Adrenal gland (tissue), 12 donors: ENCODE data around the gene MUC7. TPM values are rescaled to one million over a fixed set of nuclear protein-coding genes. Genes with fewer than 3 reads are reported as not detected.
"Not testable (repeated sequence)": the region's sequence is repeated elsewhere in the genome, so short reads cannot be mapped to it uniquely, and the experiment has no call there.

Experiments used
- DNase-seq, 7 donors: peaks; one replicate each; pipeline ENCODE4 v3.0.0-alpha.2; 2019 to 2020
- H3K27ac ChIP-seq, 5 donors: fragments of 200-600 bp; sonication (generic) in 4 of 5; 1 replicate in 3 of 5; 2 replicates in 2 of 5; pipeline versions ENCODE4 v1.5.1 to v1.8.0; 2016 to 2020; ENCODE audit warnings: mild to moderate bottlenecking in 1 of 5
- H3K27me3 ChIP-seq: fragments of 200-600 bp; 2 replicates; pipeline ENCODE4 v1.8.0; 2021
- H3K36me3 ChIP-seq, 2 donors: fragments of 200-600 bp; replicated peaks in 1 of 2; 1 replicate in 1 of 2; 2 replicates in 1 of 2; pipeline versions ENCODE4 v1.5.1 to v1.8.0; 2018 to 2022
- H3K4me1 ChIP-seq, 2 donors: fragments of 200-600 bp; replicated peaks in 1 of 2; 1 replicate in 1 of 2; 2 replicates in 1 of 2; pipeline versions ENCODE4 v1.5.1 to v1.8.0; 2018 to 2021
- H3K4me3 ChIP-seq, 4 donors: fragments of 200-600 bp; sonication (generic) in 3 of 4; one replicate each; pipeline ENCODE4 v1.5.1; 2016 to 2018
- H3K9me3 ChIP-seq, 3 donors: fragments of 200-600 bp; sonication (generic) in 1 of 3; replicated peaks in 1 of 3; 1 replicate in 2 of 3; 2 replicates in 1 of 3; pipeline versions ENCODE4 v1.5.1 to v1.8.0; 2016 to 2021
- CTCF ChIP-seq, 6 experiments: fragments of 450-650 bp in 4 of 6; fragments of 200-600 bp in 2 of 6; sonication (generic) in 1 of 6; IDR thresholded peaks; 1 replicate in 5 of 6; 2 replicates in 1 of 6; pipeline versions ENCODE4 v1.5.1 to v1.8.0; 2016 to 2021; ENCODE audit warnings: antibody characterized with exemption in 6 of 6, mild to moderate bottlenecking in 2 of 6, moderate library complexity in 1 of 6
- POLR2A ChIP-seq, 2 donors: fragments of 450-650 bp; IDR thresholded peaks; one replicate each; pipeline ENCODE4 v1.6.1; 2017; ENCODE audit warnings: antibody characterized with exemption in 2 of 2, mild to moderate bottlenecking in 2 of 2, moderate library complexity in 1 of 2
- WGBS, 4 donors: extraction: QIAGEN DNeasy Blood & Tissue Kit in 2 of 4; methylation state at CpG; one replicate each; pipeline versions ENCODE4 v1.1.5 to v1.1.7; 2013 to 2017; 5-methylcytosine and 5-hydroxymethylcytosine counted together
- intact Hi-C, 2 donors: fragments of 100-400 bp; cut with DNase I; formaldehyde crosslinking; loops; one replicate each; pipeline versions ENCODE4 v1.14.1 to v1.15.0; 2022 to 2023
- polyA plus RNA-seq, 3 donors: library from polyadenylated mRNA; stranded (reverse); fragments of 200-250 nt in 2 of 3; fragments of 350-450 nt in 1 of 3; fragmentation: Illumina TruSeq in 1 of 3; extraction: RNeasy Lipid Tissue Mini Kit (QIAGEN cat#74804) in 1 of 3; gene quantifications; one replicate each; pipeline ENCODE4 v1.2.3, GENCODE V29; 2013 to 2014
- total RNA-seq, 9 donors: library from RNA; depleted of rRNA in 4 of 9; stranded (reverse); fragments of >200 nt in 4 of 9; fragments of 120-200 nt in 1 of 9; fragmentation: NEBNext Ultra II Directional in 1 of 9; extraction: Animal tissue kit (Norgen Biotek cat#: 25700) in 1 of 9; gene quantifications; one replicate each; pipeline versions ENCODE4 v1.1.0 to v1.2.4, GENCODE V29; 2013 to 2023
- donor health status: healthy with polysubstance abuse.
- donor health status: Bipolar disorder and iron deficiency.
- donor health status: DM: yes; HTN: yes; CAD: no.
- donor health status: DM: no; HTN: no; CAD: no.
- donor health status: DM: no; HTN: no; CAD: no.
- donor health status: DM: yes; HTN: yes; CAD: no.

MUC7 gene
- total and polyA plus RNA-seq, 12 donors, result not detected

GRCh38 chr4:70463335-70463734 lies 8.7 kb upstream of the MUC7 start:
- WGBS, 4 donors, result 37 to 64% (median 40%) methylated on average over 2 of the region's 2 CpGs
- TF ChIP-seq CTCF (IDR thresholded peaks at IDR 0.05) (no peak), POLR2A (IDR thresholded peaks at IDR 0.05) (no peak)
- DNase-seq, result no peak
- no peaks in the 10 kb centered on the region for H3K4me1 ChIP-seq
- no peak overlapping the region for H3K27ac ChIP-seq
- no peaks in the 10 kb centered on the region for H3K27me3 ChIP-seq
- intact Hi-C loops, result no loop called here
- no peaks in the 10 kb centered on the region for H3K9me3 ChIP-seq
- no peak overlapping the region for H3K4me3 ChIP-seq
- H3K36me3 ChIP-seq, result no peaks in the 10 kb centered on the region

DNA sequence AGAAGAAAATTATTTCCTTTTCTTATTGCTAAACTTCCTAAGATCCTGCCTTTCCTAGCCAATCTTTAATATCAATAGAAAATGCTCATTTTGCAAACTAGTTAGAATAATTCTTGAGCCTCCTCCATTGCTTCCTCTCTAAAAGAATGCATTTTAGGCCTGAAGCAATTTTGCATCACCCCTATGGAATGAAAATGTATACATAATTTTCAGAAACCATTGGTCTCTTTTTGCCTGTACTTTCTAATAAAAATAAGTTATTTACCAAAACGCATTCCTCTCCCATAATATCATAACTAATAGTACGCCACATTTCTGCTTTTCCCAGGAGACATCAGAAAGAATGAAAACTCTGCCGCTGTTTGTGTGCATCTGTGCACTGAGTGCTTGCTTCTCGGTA lies 1.7 kb downstream of the MUC7 start:
- no peak for DNase-seq
- H3K4me1 ChIP-seq, result no peaks in the 10 kb centered on the region
- TF ChIP-seq CTCF (IDR thresholded peaks at IDR 0.05) (no peak), POLR2A (IDR thresholded peaks at IDR 0.05) (no peak)
- intact Hi-C loops, result no loop called here
- no peaks in the 10 kb centered on the region for H3K27me3 ChIP-seq
- 79 to 88% (median 86%) methylated on average over 4 of the region's 4 CpGs for WGBS, 4 donors
- no peak overlapping the region for H3K27ac ChIP-seq
- H3K9me3 ChIP-seq, result no peaks in the 10 kb centered on the region
- H3K36me3 ChIP-seq, result no peaks in the 10 kb centered on the region
- H3K4me3 ChIP-seq, result no peak overlapping the region

DNA sequence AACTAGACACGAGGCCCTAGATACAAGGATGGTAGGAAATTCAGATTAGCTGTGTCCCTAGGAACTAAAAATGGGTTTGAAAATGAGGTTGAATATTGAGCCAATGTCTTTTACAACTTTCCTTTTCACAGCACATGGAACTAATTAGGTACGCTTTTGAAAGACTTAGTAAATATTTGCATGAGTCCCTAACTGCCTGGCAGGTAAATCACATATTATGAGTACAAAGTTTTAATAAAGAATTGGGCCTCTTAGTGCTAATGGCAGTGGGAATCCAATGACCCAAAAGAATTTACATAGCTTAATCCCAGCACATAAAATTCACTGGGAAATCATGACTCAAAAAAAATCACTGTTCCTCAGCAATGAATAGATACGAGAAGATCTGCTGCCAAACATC lies 16.8 kb downstream of the MUC7 start:
- WGBS, 4 donors, result 70 to 75% (median 73%) methylated on average over 3 of the region's 3 CpGs
- intact Hi-C loops, result no loop called here
- Histone ChIP-seq H3K9me3 (no peaks in the 10 kb centered on the region), H3K4me1 (no peaks in the 10 kb centered on the region), H3K27ac (no peak overlapping the region), H3K27me3 (no peaks in the 10 kb centered on the region), H3K36me3 (no peaks in the 10 kb centered on the region), H3K4me3 (no peak overlapping the region)
- no peak for DNase-seq
- TF ChIP-seq CTCF (IDR thresholded peaks at IDR 0.05), result no peak
- no peak for TF ChIP-seq POLR2A (IDR thresholded peaks at IDR 0.05)

- intact Hi-C loops, result no loop called here
- Histone ChIP-seq H3K27me3 (no peaks in the 10 kb centered on the region), H3K36me3 (no peaks in the 10 kb centered on the region), H3K4me1 (no peaks in the 10 kb centered on the region), H3K27ac (no peak overlapping the region), H3K9me3 (no peaks in the 10 kb centered on the region), H3K4me3 (no peak overlapping the region)
- TF ChIP-seq CTCF (IDR thresholded peaks at IDR 0.05) (no peak), POLR2A (IDR thresholded peaks at IDR 0.05) (no peak)
- whole genome bisulfite sequencing, 4 donors, result 57 to 80% (median 75%) methylated on average over 6 of the region's 6 CpGs
- no peak for DNase-seq
Observed at GRCh38 chr4:70496231-70496630, 24.2 kb downstream of the MUC7 start.

DNA sequence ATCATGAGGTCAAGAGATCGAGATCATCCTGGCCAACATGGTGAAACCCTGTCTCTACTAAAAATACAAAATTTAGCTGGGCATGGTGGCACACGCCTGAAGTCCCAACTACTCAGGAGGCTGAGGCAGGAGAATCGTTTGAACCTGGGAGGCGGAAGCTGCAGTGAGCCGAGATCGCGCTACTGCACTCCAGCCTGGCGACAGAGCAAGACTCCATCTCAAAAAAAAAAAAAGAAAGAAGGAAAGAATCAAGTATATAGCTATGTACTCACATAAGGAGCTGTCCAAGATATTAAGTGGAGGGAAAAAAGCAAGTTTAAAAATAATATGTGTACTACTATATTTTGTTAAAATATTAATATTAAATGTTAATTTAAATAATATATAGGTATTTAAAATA lies 29.8 kb downstream of the MUC7 start:
- intact Hi-C loops, H3K36me3 ChIP-seq, H3K4me1 ChIP-seq, DNase-seq, H3K27me3 ChIP-seq, H3K4me3 ChIP-seq, H3K27ac ChIP-seq, H3K9me3 ChIP-seq: not testable (repeated sequence)
- WGBS, 4 donors, result 78 to 93% (median 84%) methylated on average over 8 of the region's 8 CpGs
